Measurements from ENCODE around the gene CD53.

DNA sequence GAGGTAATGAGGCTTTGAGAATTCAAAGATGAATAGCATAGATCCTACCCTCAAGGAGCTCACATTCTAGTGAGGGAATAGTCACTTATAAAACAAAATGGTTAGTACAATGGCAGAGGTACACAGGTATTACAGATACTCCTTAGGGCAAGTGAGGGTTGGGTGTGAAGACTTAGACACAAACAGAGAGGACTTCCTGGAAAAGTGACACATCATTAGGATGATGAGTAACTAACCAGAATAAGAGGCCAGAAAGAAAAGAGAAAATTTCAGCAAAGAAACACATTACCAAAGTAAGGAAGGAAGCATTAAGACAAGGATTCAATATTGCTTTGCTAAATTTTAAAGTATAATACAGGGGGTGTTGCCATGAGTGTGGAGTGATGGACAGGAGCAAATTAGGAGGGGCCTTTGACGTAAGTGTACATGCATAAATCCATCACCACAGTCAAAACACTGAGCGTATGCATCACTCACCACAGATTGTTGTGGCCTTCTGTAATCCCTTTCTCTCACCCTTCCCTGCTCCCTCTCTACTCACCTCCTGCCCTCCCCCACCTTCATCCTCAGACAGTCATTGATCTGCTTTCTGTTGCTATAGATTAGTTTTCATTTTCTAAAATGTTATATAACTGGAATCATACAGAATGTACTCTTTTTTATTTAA, 7.9 kb downstream of the CD53 start:
- TF ChIP-seq, protein P1, sequence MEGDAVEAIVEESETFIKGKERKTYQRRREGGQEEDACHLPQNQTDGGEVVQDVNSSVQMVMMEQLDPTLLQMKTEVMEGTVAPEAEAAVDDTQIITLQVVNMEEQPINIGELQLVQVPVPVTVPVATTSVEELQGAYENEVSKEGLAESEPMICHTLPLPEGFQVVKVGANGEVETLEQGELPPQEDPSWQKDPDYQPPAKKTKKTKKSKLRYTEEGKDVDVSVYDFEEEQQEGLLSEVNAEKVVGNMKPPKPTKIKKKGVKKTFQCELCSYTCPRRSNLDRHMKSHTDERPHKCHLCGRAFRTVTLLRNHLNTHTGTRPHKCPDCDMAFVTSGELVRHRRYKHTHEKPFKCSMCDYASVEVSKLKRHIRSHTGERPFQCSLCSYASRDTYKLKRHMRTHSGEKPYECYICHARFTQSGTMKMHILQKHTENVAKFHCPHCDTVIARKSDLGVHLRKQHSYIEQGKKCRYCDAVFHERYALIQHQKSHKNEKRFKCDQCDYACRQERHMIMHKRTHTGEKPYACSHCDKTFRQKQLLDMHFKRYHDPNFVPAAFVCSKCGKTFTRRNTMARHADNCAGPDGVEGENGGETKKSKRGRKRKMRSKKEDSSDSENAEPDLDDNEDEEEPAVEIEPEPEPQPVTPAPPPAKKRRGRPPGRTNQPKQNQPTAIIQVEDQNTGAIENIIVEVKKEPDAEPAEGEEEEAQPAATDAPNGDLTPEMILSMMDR (IDR thresholded peaks at IDR 0.05; ENCODE audit: low read depth, low read length, poor library complexity, severe bottlenecking): no peak
- TF ChIP-seq EZH2phosphoT487 (IDR thresholded peaks at IDR 0.05; ENCODE audit: borderline replicate concordance, low read length): no peak

Measured in DOHH2 (cell line).